Muscle of arm (tissue), 12 donors: ENCODE results near the gene USP7. TPM values are rescaled to one million over a fixed set of nuclear protein-coding genes. Genes with fewer than 3 reads are reported as not detected.

ENCODE experiments used
- DNase-seq: peaks from one replicate; pipeline ENCODE4 v3.0.0-alpha.2; 2013
- polyA plus RNA-seq, 12 donors: library from polyadenylated mRNA; unstranded; fragments of 120-200 nt; gene quantifications; one replicate each; pipeline ENCODE4 v1.2.1, GENCODE V29; 2013; ENCODE audit not compliant: insufficient read length in 12 of 12

USP7 gene
- polyA plus RNA-seq, 12 donors: 53.8 to 107 (median 76.1) TPM

DNA sequence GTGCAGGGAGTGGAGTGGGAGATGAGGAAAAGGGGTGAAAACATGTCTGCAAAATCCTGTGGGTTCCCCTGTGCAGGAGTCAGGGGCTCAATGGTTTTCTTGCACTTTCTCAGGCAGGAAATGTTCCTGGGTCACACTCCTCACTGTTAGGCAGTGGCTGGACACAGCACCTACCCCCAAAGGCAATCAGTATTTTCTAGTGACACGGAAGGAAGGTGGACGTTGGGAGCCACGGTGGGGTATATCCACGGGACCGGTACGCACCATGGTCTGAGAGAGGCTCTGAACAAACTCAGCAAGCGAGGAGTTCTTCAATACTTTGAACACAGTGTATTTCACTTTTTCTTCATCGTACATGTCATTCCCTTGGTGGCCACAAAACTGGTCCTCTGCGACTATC is 60.7 kb downstream of the USP7 start:
- DNase-seq: no peak

DNA sequence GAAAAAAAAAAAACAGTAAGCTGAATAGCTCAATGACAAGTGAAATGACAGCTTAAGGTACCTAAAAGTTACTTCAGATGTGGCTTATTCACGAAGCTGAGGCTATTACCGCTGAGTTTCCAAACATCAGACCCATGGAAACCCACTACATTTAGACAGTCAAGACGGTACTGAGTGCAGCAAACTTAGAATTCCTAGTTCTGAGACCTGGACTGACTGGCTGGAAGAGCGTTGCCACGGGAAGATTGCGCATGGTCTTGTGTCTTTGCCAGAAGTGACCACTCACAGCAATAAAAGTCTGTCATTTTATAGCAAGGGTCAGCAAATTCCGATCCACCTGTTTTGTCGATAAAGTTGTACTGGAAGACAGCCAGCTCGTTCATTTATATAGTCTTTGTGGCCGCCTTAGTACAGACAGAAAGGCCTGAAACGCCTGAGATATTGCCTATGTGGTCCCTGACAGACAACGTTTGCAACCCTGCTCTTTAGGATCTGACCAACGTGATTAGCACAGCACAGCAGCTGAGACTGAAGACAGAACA is 62.3 kb downstream of the USP7 start:
- no peak for DNase-seq

DNA sequence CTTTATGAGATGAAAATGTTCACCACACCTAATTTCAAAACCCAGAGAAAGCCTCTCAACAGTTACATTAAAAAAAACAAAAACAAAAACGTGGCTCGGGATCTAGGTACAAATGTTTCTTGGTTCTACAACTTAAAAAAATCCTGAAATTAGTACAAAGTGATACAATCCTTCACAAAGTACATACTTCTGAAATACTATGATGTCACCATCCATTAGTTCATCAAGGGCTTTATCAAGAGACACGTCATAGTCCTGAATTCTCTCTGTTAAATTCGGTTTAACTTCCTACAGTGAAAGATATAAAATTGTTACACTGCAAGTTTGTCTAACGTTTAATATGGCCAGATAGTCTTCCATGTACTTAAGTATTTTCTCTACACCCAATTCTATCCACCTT is 63.4 kb downstream of the USP7 start:
- DNase-seq: no peak

GRCh38 chr16:8899709-8900317 is 63.9 kb downstream of the USP7 start:
- no peak for DNase-seq

DNA sequence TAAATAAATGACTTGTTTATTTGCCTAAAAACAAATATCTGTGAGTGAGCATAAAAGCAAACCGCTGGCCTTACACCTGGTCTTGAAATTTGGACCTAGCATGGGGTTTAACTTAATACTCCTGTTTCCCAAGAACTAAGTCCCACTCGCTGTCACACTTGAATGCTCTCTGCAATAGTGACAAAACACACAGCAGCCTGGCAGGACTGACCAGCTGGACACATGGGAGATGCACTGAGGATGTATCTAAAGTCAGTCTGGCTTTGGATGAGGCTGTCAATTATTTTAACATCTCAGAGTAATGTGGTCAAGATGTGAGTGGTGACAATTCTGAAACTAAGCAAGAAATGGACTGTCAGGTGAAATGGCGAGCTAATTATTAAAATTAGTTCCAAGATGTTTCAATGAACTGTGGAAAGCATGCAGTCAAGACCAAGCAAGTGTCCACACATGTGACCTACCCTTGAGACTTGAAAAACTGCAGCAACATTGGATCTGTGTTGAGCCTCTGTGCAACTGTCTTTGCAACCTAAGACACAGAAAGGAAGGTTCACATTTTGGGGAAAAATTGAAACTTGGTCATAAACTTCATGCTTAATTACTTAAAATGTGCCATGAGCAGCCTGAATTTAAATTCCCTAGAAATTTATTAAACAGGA is 64.9 kb downstream of the USP7 start:
- no peak for DNase-seq

DNA sequence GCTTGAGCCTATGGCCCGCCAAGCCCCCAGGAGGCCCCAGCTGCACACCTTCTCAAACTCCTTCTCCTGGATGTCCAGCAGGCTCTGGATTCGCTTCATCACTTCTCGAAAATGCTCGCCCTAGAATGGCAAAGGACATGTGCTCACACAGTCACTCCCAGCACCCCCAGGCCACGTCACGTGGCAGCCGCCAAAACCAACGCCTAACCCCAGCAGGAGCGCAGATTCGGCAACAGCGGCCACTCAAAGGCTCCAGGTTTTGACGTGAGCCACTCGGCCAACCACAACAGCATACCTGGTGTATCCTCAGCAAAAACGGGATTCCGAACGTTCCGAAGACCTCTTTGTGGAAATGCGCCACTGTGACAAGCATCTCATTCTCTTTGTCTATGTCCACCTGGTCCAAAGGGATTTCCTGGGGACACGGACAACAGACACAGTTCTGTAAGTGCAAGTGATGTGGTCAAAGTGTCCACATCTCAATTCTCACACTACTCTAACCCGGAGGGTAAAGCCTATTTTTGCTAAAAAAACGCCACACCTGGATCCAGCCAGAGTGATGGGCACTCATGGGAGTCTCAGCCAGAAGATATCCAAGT is 68.9 kb downstream of the USP7 start:
- no peak for DNase-seq

- DNase-seq: no peak
Measured at GRCh38 chr16:8893976-8894690, 69.6 kb downstream of the USP7 start.

GRCh38 chr16:8893426-8893825 is 70.3 kb downstream of the USP7 start:
- no peak for DNase-seq

DNA sequence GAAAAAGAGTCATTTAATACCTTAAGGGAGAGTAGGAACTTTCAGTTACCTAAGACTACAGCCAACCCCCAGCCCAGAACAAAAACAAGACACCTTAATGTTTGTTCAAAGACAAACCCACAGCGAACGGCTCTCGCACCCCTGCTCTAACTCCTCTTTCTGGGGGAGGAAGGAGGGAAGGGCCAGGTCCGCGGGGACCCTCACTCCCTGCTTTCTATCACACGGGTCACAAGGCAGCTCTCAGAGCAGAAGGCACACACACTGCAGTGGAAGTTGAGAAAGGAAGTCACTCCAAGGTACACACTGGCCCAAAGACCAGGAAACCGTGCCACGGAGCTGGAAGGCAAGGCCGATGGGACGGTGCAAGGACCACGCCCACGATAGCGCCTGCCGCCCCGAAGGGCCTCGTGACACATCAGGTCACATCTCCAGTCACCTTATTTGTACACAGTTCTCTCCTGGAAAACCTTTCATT is 71.6 kb downstream of the USP7 start:
- DNase-seq: no peak

DNA sequence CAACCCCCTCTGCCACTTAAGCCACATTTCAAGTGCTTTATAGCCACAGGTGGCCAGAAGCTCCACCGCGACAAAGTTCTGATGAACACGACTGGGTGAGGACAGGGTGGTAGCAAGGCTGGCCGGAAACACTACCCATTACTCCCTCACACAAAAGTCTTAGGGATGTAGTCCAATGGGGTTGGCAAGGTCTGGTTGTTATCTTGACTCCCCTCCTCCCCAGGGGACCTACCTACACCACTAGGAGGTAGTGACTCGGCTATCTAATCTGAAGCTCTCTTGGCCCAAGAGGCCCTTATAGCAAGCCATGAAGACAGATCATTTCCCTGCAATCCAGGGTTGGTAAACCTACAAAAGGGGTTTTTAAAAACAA is 73.2 kb downstream of the USP7 start:
- DNase-seq: no peak

DNA sequence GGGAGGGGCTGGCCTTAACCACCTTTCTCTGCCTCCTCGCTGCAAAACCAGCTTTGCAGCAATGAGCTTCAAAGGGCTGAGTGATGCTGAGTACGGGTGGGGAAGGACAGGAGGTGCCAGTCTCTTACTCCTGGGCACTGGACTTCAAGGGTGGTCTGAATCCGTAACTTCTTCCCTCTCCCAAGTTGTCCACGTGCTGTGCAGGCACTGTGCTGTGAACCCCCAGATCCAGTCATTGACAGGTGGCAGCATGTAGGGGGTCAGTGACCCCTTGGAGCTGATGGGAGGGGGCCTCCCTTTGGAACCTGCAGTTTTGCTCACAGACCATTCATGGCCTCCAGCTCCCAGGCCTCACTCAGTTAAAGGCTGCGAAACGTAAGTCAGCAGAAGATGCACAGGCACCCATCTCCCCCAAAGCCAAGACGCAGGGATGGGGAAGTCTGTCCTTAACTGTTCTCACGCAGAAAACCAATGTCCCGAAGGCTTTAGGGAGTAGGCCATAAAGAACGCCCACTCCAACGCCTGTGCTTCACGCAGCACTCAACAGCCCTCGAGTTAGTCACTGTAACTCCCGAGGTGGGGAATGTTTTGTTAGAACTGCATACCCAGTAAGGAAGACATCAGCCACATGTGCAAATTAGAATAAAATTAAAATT is 73.7 kb downstream of the USP7 start:
- no peak for DNase-seq

GRCh38 chr16:8888951-8889892 is 74.5 kb downstream of the USP7 start:
- no peak for DNase-seq

DNA sequence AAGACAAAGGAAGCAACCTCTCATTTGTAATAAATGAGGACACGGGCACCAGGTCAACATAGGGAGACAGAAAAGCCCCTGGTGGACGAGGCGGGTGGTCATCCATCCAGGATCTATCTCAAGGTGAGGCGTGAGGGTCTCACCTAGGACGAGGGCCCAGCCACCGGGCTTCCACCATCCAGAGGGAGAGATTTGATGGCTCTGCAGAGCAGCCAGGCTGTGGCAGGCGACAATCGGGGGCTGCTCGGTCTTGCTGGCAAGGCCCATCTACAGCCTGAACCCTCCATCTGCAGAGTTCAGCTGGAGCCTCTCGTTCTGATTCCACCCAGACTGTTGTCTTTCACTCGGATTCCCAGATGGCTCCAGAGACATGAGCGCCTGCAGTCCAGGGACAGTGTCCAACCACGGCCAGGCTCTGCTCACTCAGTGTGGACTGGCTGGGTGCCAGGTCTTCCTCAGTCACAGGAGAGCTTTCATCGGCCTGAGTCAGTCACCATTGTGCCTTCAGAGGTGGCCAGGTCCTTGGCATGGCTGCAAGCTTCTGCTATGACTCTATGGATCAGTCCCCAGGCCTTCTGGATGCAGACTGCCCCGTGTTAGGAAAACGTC is 75.7 kb downstream of the USP7 start:
- no peak for DNase-seq

GRCh38 chr16:8887431-8887765 is 76.3 kb downstream of the USP7 start:
- no peak for DNase-seq

GRCh38 chr16:8886593-8887430 is 76.9 kb downstream of the USP7 start:
- no peak for DNase-seq

DNA sequence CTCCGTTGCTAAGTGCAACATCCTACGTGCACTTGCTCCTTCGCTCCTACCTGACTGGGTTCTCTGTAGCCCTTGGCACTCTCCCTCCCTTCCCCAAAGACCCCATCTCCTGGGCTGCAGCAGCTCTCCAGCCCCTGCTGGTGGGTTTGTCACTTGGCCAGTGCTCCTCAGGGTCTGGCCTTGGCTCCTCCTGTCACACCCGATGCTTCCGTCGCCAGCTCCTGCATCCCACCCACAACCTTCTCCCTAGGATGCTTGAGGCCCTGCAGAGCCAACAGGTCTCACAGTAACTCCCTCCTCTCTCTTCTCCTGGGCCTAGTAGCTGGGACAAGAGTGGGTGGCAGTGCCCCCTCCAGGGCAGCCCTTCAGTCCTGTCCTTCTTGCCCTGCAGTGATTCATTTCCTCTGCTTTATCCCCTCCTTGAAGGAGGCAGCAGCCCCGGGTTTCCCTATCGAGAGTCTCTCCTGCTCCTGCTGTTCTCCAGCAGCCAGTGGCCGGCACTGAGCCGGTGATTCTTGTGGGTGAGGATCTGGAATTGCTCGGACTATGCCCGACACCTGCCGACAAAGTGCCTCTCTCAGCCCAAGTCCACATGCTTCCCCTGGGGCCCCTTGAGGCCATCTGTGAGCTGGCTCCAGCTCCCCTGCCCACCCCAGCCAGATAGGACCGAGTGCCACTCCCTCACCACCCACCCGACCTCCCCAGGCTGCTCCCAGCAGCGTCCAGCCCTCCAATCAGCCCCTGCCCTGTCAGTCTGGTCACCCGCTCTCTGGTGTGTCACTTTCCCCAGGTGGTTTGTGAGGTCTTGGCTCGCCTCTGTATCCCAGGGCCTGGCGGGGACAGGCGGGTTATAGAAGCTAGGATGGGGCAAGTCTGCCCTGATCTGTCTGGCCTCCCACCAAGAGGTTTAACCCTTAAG is 77.8 kb downstream of the USP7 start:
- no peak for DNase-seq

DNA sequence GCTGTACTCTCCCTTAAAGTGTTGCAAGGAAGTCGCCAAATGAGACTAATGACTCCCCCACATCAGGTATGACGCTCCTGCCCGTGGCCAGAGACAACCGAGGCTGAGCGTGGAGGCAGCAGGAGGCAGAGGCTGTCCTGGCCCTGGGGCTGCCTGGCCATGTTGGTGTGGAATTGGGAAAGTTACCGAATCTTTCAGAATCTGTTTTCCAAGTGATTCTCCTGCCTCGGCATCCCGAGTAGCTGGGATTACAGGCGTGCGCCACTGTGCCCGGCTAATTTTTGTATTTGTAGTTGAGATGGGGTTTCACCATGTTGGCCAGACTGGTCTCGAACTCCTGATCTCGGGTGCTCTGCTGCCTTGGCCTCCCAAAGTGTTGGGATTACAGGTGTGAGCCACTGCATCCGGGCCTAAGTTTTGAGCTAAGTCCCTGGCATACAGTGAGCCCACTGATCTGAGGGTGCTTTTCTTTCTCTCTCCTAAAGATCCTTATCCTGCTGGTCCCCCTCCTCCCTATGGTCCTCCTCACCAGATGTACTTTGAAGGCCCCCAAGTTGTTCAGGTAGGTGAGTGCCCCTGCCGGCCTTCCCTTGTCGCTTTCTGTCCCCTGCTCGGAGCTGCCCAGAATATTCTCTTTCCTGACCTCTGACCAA is 80.9 kb downstream of the USP7 start:
- DNase-seq: no peak
